ENCODE results near the gene ST7. TPM values are rescaled to one million over a fixed set of nuclear protein-coding genes. Genes with fewer than 3 reads are reported as not detected.

ST7 gene
- total and polyA plus RNA-seq, 7 donors: 5.3 to 37.7 (median 19.0) TPM

GRCh38 chr7:117186218-117187010, 233.1 kb downstream of the ST7 start:
- Histone ChIP-seq H3K36me3 (peaks cover 0 to 23% (median 6%) of the 10 kb centered on the region in 4 donors), H3K4me3 (no peak overlapping the region), H3K9me3 (no peaks in the 10 kb centered on the region), H3K4me1 (no peaks in the 10 kb centered on the region), H3K27me3 (no peaks in the 10 kb centered on the region), H3K27ac (no peak overlapping the region)
- DNase-seq: no peak
- TF ChIP-seq POLR2AphosphoS5 (IDR thresholded peaks at IDR 0.05) (no peak), CTCF (IDR thresholded peaks at IDR 0.05) (no peak), POLR2A (IDR thresholded peaks at IDR 0.05) (no peak), EP300 (IDR thresholded peaks at IDR 0.05) (no peak)
- intact Hi-C loops (cut with DNase I): no loop called here
- WGBS, 2 donors: 93 to 96% methylated on average over 7 of the region's 7 CpGs

- TF ChIP-seq POLR2AphosphoS5 (IDR thresholded peaks at IDR 0.05) (no peak), EP300 (IDR thresholded peaks at IDR 0.05) (no peak), CTCF (IDR thresholded peaks at IDR 0.05) (no peak), POLR2A (IDR thresholded peaks at IDR 0.05) (no peak)
- H3K4me1 ChIP-seq: no peaks in the 10 kb centered on the region
- H3K27ac ChIP-seq: no peak overlapping the region
- no peaks in the 10 kb centered on the region for H3K9me3 ChIP-seq
- no peak for DNase-seq
- no peak overlapping the region for H3K4me3 ChIP-seq
- no peaks in the 10 kb centered on the region for H3K27me3 ChIP-seq
- peaks cover 0 to 30% (median 6%) of the 10 kb centered on the region in 4 donors for H3K36me3 ChIP-seq
- intact Hi-C loops (cut with DNase I): no loop called here
These were observed 235.1 kb downstream of the ST7 start for GRCh38 chr7:117188376-117188775.

GRCh38 chr7:117188949-117189592, 235.8 kb downstream of the ST7 start:
- WGBS, 2 donors: 91 to 95% methylated on average over 5 of the region's 5 CpGs
- peaks cover 0 to 32% (median 6%) of the 10 kb centered on the region in 4 donors for H3K36me3 ChIP-seq
- H3K27me3 ChIP-seq: no peaks in the 10 kb centered on the region
- H3K4me1 ChIP-seq: no peaks in the 10 kb centered on the region
- H3K9me3 ChIP-seq: no peaks in the 10 kb centered on the region
- intact Hi-C loops (cut with DNase I): no loop called here
- TF ChIP-seq CTCF (IDR thresholded peaks at IDR 0.05) (no peak), EP300 (IDR thresholded peaks at IDR 0.05) (no peak), POLR2A (IDR thresholded peaks at IDR 0.05) (no peak), POLR2AphosphoS5 (IDR thresholded peaks at IDR 0.05) (no peak)
- DNase-seq: no peak
- H3K4me3 ChIP-seq: no peak overlapping the region
- no peak overlapping the region for H3K27ac ChIP-seq

GRCh38 chr7:117190104-117190503, 236.8 kb downstream of the ST7 start:
- 96 to 97% methylated on average over 8 of the region's 8 CpGs for WGBS, 2 donors
- Histone ChIP-seq H3K27me3 (no peaks in the 10 kb centered on the region), H3K4me3 (no peak overlapping the region), H3K36me3 (peaks cover 0 to 37% (median 6%) of the 10 kb centered on the region in 4 donors), H3K27ac (no peak overlapping the region), H3K9me3 (no peaks in the 10 kb centered on the region), H3K4me1 (no peaks in the 10 kb centered on the region)
- TF ChIP-seq POLR2A (IDR thresholded peaks at IDR 0.05): no peak
- no peak for DNase-seq
- intact Hi-C loops (cut with DNase I): no loop called here

GRCh38 chr7:117190746-117191435, 237.6 kb downstream of the ST7 start:
- TF ChIP-seq POLR2A (IDR thresholded peaks at IDR 0.05) (no peak), CTCF (IDR thresholded peaks at IDR 0.05) (no peak), EP300 (IDR thresholded peaks at IDR 0.05) (no peak), POLR2AphosphoS5 (IDR thresholded peaks at IDR 0.05) (no peak)
- no peaks in the 10 kb centered on the region for H3K9me3 ChIP-seq
- intact Hi-C loops (cut with DNase I): no loop called here
- no peak overlapping the region for H3K27ac ChIP-seq
- 96 to 97% methylated on average over 9 of the region's 9 CpGs for WGBS, 2 donors
- H3K36me3 ChIP-seq: peaks cover 0 to 37% (median 6%) of the 10 kb centered on the region in 4 donors
- H3K4me3 ChIP-seq: no peak overlapping the region
- DNase-seq: no peak
- H3K27me3 ChIP-seq: no peaks in the 10 kb centered on the region
- no peaks in the 10 kb centered on the region for H3K4me1 ChIP-seq

All from sigmoid colon (tissue), 7 donors.